ENCODE results near the gene MAPK8IP3. TPM values are rescaled to one million over a fixed set of nuclear protein-coding genes. Genes with fewer than 3 reads are reported as not detected.

The MAPK8IP3 gene
- total and polyA plus RNA-seq, 9 of the 15 experiments (the other 6 are each of a cell fraction or from before 2014, with no cell fraction given), result 0.17 to 58.7 (median 16.7) TPM

DNA sequence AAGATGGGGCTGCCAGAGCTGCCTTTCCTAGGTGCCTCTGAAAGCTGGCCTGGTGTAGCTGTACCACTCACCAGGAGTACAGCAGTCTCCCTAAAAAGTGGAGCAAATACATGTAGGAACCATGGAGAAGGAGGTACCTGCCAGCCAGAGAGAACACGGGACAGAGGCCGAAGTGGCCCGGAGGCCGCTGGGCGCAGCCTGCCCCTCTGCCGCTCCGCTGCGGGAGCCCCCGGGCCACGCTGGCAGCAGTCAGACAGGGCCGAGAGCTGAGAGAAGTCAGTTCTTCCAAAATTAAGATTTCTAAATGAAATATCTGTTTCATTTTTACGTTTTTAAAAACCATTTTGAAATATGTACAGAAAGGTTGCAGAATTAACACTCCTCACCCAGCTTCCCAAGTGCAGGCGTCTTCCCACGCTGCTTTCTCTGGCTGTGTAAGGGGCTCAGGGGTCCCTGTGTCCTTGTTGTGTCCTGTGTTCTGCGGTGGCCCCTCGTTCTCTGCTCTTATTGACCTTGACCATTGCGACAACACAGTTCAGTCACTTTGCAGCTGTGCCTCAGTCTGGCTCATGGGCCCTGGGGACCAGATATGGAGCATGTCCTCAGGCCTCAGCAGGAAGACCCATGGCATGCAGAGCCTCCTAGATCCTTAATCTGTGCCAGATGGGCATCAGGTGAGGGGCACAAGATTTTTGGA is 5.0 kb downstream of the MAPK8IP3 start:
- ChIA-PET CTCF (ENCODE audit: low intra/inter-chr PET ratio) (no interaction called here), POLR2A (no interaction called here)
- Histone ChIP-seq H3K36me3 (ENCODE audit: control insufficient read depth, insufficient read depth, low read length) (peaks cover 9% of the 10 kb centered on the region; the same call in 1 of the 3 replicates), H4K20me1 (replicated peaks; ENCODE audit: control insufficient read depth, insufficient read depth, low read length) (peaks cover 36% of the 10 kb centered on the region), H2AFZ (ENCODE audit: low read depth, low read length) (no peak overlapping the region), H3K4me1 (replicated peaks in 1 of 2; ENCODE audit: control insufficient read depth in 2 of 2, insufficient read depth in 2 of 2, low read length in 2 of 2) (peaks cover 20 to 45% of the 10 kb centered on the region in 2 experiments), H3K27ac (ENCODE audit: extremely low read depth, low read depth, low read length) (no peak overlapping the region), H3K9me1 (ENCODE audit: control insufficient read depth, insufficient read depth, low read length) (peaks cover 4% of the 10 kb centered on the region), H3K4me2 (ENCODE audit: insufficient read depth, low read length) (no peak overlapping the region), H3K9ac (ENCODE audit: insufficient read depth in 1 of 2, low read depth in 2 of 2, low read length in 2 of 2) (peak overlapping the region in 1 of 2 experiments; percentile 54; a peak in 1 of 4 replicates), H3K79me2 (ENCODE audit: control insufficient read depth, insufficient read depth, low read length) (peaks cover 81% of the 10 kb centered on the region), H3K27me3 (ENCODE audit: control insufficient read depth in 2 of 2, insufficient read depth in 2 of 2, low read length in 2 of 2) (no peaks in the 10 kb centered on the region), H3K4me3 (no peak overlapping the region), H3K9me3 (replicated peaks; ENCODE audit: control insufficient read depth, insufficient read depth, low read depth, low read length) (no peaks in the 10 kb centered on the region)
- no TSS peak for BruUV-seq (replicated peaks)
- DNase-seq (ENCODE audit: extremely low read depth in 1 of 4, low spot score in 3 of 4) (no peak), FAIRE-seq (no peak), ATAC-seq (no peak)
- intact Hi-C loops (cut with micrococcal nuclease) (no loop called here), in situ Hi-C loops (cut with MboI) (loop anchor here (5.0 kb wide), 1 partner anchor 51 kb away; no protein-coding TSS in a partner anchor)
- 82% methylated on average over 13 of the region's 17 CpGs for WGBS (ENCODE audit: insufficient coverage, low coverage, missing lambda C conversion rate)
- TF ChIP-seq STAT5A (IDR thresholded peaks at IDR 0.05; ENCODE audit: borderline replicate concordance, low read length) (no peak), DDX20 (tag; IDR thresholded peaks at IDR 0.05; ENCODE audit: low read depth) (no peak), SNIP1 (IDR thresholded peaks at IDR 0.05; ENCODE audit: low read depth) (no peak), FOXJ3 (CRISPR knock-in tag; IDR thresholded peaks at IDR 0.05) (no peak), ZNF232 (CRISPR knock-in tag; IDR thresholded peaks at IDR 0.05) (no peak), NR4A1 (CRISPR knock-in tag; IDR thresholded peaks at IDR 0.05) (no peak), NR4A1 (tag; IDR thresholded peaks at IDR 0.05) (no peak), EP300 (IDR thresholded peaks at IDR 0.05; ENCODE audit: low read length) (no peak), JUND (IDR thresholded peaks at IDR 0.05; ENCODE audit: borderline replicate concordance, low read depth, low read length) (no peak), JUND (tag; IDR thresholded peaks at IDR 0.05; ENCODE audit: borderline replicate concordance, low read depth, low read length) (no peak), CBX5 (IDR thresholded peaks at IDR 0.05; ENCODE audit: borderline replicate concordance, low read depth) (no peak), KAT8 (IDR thresholded peaks at IDR 0.05; ENCODE audit: low read depth) (no peak), TSC22D4 (tag; IDR thresholded peaks at IDR 0.05) (no peak)
- TF ChIP-seq, protein P1, sequence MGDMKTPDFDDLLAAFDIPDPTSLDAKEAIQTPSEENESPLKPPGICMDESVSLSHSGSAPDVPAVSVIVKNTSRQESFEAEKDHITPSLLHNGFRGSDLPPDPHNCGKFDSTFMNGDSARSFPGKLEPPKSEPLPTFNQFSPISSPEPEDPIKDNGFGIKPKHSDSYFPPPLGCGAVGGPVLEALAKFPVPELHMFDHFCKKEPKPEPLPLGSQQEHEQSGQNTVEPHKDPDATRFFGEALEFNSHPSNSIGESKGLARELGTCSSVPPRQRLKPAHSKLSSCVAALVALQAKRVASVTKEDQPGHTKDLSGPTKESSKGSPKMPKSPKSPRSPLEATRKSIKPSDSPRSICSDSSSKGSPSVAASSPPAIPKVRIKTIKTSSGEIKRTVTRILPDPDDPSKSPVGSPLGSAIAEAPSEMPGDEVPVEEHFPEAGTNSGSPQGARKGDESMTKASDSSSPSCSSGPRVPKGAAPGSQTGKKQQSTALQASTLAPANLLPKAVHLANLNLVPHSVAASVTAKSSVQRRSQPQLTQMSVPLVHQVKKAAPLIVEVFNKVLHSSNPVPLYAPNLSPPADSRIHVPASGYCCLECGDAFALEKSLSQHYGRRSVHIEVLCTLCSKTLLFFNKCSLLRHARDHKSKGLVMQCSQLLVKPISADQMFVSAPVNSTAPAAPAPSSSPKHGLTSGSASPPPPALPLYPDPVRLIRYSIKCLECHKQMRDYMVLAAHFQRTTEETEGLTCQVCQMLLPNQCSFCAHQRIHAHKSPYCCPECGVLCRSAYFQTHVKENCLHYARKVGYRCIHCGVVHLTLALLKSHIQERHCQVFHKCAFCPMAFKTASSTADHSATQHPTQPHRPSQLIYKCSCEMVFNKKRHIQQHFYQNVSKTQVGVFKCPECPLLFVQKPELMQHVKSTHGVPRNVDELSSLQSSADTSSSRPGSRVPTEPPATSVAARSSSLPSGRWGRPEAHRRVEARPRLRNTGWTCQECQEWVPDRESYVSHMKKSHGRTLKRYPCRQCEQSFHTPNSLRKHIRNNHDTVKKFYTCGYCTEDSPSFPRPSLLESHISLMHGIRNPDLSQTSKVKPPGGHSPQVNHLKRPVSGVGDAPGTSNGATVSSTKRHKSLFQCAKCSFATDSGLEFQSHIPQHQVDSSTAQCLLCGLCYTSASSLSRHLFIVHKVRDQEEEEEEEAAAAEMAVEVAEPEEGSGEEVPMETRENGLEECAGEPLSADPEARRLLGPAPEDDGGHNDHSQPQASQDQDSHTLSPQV (IDR thresholded peaks at IDR 0.05), result no peak
- TF ChIP-seq, protein P2, sequence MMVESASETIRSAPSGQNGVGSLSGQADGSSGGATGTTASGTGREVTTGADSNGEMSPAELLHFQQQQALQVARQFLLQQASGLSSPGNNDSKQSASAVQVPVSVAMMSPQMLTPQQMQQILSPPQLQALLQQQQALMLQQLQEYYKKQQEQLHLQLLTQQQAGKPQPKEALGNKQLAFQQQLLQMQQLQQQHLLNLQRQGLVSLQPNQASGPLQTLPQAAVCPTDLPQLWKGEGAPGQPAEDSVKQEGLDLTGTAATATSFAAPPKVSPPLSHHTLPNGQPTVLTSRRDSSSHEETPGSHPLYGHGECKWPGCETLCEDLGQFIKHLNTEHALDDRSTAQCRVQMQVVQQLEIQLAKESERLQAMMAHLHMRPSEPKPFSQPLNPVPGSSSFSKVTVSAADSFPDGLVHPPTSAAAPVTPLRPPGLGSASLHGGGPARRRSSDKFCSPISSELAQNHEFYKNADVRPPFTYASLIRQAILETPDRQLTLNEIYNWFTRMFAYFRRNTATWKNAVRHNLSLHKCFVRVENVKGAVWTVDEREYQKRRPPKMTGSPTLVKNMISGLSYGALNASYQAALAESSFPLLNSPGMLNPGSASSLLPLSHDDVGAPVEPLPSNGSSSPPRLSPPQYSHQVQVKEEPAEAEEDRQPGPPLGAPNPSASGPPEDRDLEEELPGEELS (CRISPR knock-in tag; IDR thresholded peaks at IDR 0.05; ENCODE audit: borderline replicate concordance), result no peak
